HG03521 (cell line): ENCODE results near the gene GPBP1L1.
"Not testable (repeated sequence)": the region's sequence is repeated elsewhere in the genome, so short reads cannot be mapped to it uniquely, and the experiment has no call there.

ENCODE experiments used
- ATAC-seq: cut with Tn5 transposase; IDR thresholded peaks from one replicate; pipeline ENCODE4 v1.9.1; 2021; ENCODE audit warnings: mild to moderate bottlenecking, moderate library complexity; ENCODE audit not compliant: unreplicated experiment

Gene GPBP1L1

DNA sequence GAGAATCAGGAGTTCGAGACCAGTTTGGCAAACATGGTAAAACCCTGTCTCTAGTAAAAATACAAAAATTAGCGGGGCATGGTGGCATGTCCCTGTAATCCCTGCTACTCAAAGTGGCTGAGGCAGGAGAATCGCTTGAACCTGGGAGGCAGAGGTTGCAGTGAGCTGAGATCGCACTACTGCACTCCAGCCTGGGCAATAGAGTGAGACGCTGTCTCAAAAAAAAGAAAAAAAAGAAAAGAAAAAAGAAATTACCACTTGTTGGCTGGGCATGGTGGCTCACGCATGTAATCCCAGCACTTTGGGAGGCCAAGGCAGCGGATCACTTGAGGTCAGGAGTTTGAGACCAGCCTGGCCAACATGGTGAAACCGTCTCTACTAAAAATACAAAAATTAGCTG lies 89.6 kb downstream of the GPBP1L1 start:
- ATAC-seq = not testable (repeated sequence)

DNA sequence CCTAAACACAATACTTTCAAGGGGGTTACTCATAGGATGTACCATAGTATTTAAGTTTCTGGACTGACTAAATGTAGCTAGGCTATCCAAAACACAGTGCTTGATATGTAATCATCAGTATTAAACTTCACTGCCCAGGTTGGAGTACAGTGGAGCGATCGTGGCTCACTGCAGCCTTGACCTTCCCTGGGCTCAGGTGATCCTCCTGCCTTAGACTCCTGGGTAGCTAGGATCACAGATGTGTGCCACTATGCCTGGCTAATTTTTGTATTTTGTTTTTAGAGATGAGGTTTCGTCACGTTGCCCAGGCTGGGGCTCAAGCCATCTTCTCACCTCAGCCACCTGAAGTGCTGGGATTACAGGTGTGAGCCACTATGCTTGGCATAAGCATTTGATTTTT lies 91.9 kb downstream of the GPBP1L1 start:
- no peak for ATAC-seq

DNA sequence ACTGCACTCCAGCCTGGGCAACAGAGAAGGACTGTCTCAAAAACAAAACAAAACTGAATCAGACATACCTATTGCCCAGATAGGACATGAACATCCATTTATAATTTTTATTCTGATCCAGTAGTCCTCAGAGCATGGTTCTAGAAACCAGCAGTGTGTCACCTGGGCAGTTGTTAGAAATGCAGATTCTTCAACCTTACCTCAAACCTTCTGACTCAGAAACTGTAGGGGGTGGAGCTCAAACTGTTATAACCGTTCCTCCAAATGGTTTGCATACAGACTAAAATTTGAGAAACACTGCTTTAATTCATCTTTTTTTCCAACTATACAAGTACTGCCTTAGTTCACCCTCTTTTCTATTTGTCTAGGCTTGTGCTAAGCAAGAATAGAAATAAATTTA lies 96.5 kb downstream of the GPBP1L1 start:
- no peak for ATAC-seq

DNA sequence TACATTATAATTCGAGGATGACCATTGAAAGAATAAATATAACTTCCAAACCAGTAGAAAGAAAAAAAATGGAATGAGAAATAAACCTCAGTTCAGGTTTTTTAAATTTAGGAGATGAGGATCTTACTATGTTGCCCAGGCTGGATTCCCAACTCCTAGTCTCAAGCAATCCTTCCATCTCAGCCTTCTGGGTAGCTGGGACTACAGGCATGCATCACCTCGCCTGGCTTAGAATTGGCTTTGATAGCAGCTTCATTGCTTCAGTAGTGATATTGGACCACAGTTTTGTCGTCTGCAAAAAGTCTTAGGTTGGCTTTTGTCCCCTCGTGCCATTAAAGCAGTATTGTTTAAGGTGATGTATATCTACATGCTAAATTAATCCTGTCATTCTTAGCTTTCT lies 99.6 kb downstream of the GPBP1L1 start:
- ATAC-seq = no peak

DNA sequence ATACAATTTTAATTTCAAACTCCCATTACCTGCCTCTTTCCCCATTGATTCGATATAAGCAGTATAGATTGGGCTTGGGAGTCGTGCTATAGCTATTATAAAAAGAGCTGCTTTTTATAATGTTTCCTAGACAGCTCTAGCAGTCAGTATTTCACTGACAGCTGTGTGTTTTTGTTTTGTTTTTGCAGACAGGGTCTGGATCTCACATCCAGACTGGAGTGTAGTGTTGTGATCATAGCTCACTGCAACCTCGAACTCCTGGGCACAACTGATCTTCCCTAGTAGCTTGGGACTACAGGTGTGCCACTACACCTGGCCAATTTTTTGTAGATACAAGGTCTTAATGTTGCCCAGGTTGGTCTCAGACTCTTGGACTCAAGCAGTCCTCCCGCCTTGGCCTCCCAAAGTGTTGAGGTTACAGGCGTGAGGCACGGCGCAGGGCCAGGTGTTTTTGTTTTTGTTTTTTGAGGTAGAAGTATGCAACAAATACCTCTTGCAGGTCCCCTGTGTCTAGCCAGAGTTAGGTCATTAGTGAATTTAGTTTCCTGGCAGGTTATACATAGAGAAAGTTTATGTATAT lies 100.7 kb downstream of the GPBP1L1 start:
- no peak for ATAC-seq

DNA sequence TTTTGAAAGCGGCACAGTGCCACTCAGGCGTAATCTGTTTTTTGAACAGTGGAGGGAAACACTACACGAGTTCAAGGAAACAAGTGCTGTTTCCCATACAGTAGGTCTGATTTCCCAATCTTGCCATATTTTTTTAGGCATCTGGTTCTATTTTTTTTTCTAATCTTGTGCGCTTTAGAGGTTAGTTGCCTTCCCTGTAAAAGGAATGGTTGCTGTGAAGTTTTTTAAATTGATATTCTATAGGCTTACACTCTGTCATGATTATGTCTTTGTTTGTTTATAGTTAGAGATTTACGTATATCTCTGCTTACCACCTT lies 101.3 kb downstream of the GPBP1L1 start:
- no peak for ATAC-seq

DNA sequence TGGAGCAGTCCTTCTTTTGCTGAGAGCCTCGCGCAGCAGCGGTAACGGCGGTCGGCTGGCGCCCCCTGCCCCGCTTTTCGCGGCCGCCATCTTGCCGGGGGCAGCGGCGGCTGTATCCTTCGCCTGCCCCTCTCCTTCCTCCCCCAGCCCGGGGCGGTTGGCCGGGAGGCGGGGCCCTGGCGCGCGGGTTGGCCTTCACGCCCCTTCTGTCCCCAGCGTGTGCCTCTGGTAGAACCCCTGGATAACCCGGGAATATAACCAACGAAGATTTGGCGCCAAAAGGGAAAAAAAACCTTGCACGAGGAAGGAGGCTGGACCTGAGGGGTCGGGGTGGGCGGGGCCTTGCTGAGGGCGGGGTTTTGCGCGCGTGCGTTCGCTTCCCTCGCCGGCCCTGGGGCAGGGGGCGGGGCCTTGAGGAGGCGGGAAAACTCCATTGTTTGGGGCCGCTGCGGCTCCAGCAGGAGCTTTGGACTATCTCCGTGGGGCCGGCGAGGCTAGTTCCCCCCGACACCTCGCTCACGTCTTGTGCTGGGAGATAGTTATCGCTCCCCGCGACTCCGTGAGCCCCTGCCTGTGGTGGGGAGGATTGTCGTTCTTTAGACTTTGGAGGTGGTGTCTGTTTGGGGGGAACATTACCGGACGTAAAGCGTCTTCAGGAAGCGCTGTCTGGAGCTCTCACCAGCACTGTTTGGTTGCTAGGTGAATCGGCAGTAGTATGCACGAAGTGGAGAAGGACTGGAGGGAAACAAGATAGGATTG lies 101.8 kb downstream of the GPBP1L1 start:
- ATAC-seq = peak; percentile 19

DNA sequence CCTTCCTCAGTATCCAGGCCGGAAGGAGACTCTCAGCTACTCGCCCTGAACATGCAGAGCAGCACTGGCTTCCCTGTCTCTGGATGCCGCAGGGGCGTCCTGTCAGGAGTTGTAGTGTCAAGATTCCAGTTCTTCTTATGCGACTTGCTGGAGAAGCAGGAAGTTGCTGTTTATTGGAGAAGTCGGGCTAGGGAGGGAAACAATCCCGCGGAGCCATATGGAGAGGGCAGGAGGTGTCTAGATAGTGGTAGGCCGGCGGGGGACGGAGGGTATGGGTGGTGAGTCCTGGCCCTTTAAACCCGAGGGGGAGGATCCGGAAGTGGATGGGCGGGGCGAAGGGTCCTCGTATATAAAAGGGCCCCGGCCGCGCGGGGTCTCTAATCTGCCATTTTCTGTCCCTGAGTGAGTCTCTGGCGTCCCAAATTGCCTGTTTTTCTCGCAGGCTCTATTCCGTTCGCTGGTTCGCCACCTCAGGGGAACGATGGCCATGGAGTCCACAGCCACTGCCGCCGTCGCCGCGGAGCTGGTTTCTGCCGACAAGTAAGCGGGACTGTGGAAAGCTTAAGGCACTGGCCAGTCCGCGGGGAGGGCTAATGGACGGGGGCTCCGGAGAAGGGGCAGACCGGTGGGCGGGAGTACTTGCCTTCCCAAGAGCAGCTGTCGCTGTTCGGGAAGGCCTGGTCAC lies 102.5 kb downstream of the GPBP1L1 start, which contains the start of gene NASP:
NASP (plus strand) TSS at position 376 of the 685 bp plus-strand sequence; CDS start at position 482, 106 bp downstream.
- ATAC-seq = peak; percentile 44

DNA sequence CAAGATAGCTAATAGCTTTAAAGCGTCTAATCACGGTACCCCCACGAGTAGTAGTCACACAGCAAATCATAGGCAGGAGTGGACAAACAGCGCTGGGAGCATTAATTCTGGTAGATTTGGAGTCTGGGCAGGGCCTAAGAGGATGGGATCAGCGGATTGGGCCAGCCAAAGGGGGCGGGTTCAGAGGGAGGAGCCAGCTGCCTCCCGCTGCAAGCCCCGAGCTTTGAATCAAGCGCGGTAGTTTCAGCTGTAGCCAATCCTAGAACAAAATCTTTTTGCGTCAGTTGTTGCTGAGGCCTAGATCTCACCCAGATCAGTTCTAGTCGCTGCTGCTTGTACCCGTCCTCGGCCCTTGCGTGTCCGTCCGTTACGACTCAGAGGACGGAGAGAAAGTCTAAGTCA lies 103.1 kb downstream of the GPBP1L1 start:
- peak; percentile 65 for ATAC-seq
